HL-60 (cell line): ENCODE data around the gene RCC1.

Source experiments
- DNase-seq, 2 experiments: peaks; one replicate each; pipeline ENCODE4 v3.0.0-alpha.2; 2010 to 2020; ENCODE audit warnings: low read depth in 1 of 2, low spot score in 1 of 2
- H3K27ac ChIP-seq: fragments of 250-450 bp; sonication (Bioruptor Pico); replicated peaks from 2 replicates; pipeline ENCODE4 v1.5.1; 2020; ENCODE audit warnings: mild to moderate bottlenecking, moderate library complexity
- H3K27me3 ChIP-seq: fragments of 250-450 bp; sonication (Bioruptor Pico); 2 replicates; pipeline ENCODE4 v1.5.1; 2021; ENCODE audit warnings: mild to moderate bottlenecking, moderate library complexity; ENCODE audit not compliant: insufficient read depth, poor library complexity, severe bottlenecking
- H3K4me3 ChIP-seq: replicated peaks from 2 replicates; pipeline ENCODE4 v1.5.1; 2011; ENCODE audit warnings: mild to moderate bottlenecking, control low read depth, low read length; ENCODE audit not compliant: insufficient read depth
- GABPA ChIP-seq: IDR thresholded peaks from 2 replicates; pipeline ENCODE4 v1.6.1; 2012; ENCODE audit warnings: low read depth
- POLR2AphosphoS5 ChIP-seq: IDR thresholded peaks from 2 replicates; pipeline ENCODE4 v1.6.1; 2012; ENCODE audit warnings: low read depth
- SPI1 ChIP-seq: IDR thresholded peaks from 2 replicates; pipeline ENCODE4 v1.6.1; 2012; ENCODE audit warnings: low read depth, mild to moderate bottlenecking, borderline replicate concordance
- TF ChIP-seq, protein P1 (sequence below): IDR thresholded peaks from 2 replicates; pipeline ENCODE4 v1.6.1; 2012; ENCODE audit warnings: low read depth; ENCODE audit not compliant: insufficient replicate concordance
- TF ChIP-seq, protein P2 (sequence below): IDR thresholded peaks from one replicate; pipeline ENCODE4 v1.5.1; 2011; ENCODE audit warnings: low read length, control low read depth, inconsistent platforms; ENCODE audit not compliant: insufficient read depth

The RCC1 gene

DNA sequence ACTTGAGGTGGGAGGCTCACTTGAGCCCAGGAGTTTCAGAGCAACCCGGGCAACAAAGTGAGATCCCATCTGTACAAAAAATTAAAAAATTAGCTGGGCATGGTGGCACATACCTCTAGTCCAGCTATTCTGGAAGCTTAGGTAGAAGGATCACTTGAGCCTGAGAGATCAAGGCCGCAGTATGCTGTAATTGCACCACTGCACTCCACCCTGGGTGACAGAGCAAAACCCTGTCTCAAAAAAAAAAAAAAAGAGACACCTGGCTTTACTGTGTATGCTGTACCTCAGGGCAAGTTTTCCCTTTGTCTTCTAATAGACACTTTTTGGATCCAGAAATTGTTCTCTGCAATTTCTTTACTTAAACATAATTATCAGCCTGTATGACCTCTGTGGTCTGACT, 23.1 kb upstream of the RCC1 start:
- no peak for DNase-seq
- no peaks in the 10 kb centered on the region for H3K27me3 ChIP-seq
- H3K27ac ChIP-seq, result no peak overlapping the region
- H3K4me3 ChIP-seq, result no peak overlapping the region
- TF ChIP-seq, protein P1, sequence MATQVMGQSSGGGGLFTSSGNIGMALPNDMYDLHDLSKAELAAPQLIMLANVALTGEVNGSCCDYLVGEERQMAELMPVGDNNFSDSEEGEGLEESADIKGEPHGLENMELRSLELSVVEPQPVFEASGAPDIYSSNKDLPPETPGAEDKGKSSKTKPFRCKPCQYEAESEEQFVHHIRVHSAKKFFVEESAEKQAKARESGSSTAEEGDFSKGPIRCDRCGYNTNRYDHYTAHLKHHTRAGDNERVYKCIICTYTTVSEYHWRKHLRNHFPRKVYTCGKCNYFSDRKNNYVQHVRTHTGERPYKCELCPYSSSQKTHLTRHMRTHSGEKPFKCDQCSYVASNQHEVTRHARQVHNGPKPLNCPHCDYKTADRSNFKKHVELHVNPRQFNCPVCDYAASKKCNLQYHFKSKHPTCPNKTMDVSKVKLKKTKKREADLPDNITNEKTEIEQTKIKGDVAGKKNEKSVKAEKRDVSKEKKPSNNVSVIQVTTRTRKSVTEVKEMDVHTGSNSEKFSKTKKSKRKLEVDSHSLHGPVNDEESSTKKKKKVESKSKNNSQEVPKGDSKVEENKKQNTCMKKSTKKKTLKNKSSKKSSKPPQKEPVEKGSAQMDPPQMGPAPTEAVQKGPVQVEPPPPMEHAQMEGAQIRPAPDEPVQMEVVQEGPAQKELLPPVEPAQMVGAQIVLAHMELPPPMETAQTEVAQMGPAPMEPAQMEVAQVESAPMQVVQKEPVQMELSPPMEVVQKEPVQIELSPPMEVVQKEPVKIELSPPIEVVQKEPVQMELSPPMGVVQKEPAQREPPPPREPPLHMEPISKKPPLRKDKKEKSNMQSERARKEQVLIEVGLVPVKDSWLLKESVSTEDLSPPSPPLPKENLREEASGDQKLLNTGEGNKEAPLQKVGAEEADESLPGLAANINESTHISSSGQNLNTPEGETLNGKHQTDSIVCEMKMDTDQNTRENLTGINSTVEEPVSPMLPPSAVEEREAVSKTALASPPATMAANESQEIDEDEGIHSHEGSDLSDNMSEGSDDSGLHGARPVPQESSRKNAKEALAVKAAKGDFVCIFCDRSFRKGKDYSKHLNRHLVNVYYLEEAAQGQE, result no peak
- TF ChIP-seq GABPA, result no peak
- TF ChIP-seq, protein P2, sequence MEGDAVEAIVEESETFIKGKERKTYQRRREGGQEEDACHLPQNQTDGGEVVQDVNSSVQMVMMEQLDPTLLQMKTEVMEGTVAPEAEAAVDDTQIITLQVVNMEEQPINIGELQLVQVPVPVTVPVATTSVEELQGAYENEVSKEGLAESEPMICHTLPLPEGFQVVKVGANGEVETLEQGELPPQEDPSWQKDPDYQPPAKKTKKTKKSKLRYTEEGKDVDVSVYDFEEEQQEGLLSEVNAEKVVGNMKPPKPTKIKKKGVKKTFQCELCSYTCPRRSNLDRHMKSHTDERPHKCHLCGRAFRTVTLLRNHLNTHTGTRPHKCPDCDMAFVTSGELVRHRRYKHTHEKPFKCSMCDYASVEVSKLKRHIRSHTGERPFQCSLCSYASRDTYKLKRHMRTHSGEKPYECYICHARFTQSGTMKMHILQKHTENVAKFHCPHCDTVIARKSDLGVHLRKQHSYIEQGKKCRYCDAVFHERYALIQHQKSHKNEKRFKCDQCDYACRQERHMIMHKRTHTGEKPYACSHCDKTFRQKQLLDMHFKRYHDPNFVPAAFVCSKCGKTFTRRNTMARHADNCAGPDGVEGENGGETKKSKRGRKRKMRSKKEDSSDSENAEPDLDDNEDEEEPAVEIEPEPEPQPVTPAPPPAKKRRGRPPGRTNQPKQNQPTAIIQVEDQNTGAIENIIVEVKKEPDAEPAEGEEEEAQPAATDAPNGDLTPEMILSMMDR, result no peak
- TF ChIP-seq SPI1, result no peak
- TF ChIP-seq POLR2AphosphoS5, result no peak

DNA sequence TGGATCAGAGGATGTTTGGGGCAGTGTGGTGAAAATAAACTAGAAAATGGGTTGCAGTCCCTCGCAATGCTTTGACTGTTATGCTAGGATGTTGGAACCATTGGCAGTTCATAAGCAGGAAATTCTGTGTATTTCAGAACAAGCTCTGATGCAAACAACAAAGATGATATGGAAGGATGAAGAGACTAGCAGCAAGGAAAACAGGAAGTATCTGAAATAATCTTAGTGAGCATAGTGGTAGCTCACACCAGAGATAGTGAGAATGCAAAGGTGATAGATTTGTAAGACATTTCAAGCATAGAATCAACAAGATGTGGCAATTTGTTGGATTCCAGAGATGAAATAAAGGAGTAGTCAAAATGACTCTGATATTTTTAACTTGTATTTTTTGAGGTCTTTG, 11.1 kb upstream of the RCC1 start:
- Histone ChIP-seq H3K27me3 (no peaks in the 10 kb centered on the region), H3K27ac (no peak overlapping the region), H3K4me3 (no peak overlapping the region)
- TF ChIP-seq GABPA, result no peak
- TF ChIP-seq SPI1, result no peak
- TF ChIP-seq, protein P2, result no peak
- TF ChIP-seq, protein P1, result no peak
- TF ChIP-seq POLR2AphosphoS5, result no peak
- DNase-seq, result peak in 1 of 2 experiments; percentile 10

DNA sequence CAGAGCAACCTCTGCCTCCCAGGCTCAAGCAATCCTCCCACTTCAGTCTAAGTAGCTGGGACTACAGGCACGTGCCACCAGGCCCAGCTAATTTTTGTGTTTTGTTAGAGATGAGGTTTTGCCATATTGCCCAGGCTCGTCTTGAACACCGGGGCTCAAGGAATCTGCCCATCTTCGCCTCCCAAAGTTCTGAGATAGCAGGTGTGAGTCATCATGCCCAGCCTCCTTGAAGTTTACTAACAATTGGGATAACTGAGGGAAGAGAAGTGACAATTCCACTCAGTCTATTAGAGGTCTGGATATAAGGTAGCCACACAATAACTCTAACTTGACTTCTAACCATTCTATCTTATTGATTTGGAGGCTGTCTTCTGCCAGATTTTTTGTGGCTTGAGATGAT, 6.3 kb upstream of the RCC1 start:
- no peak overlapping the region for H3K4me3 ChIP-seq
- TF ChIP-seq, protein P1, result no peak
- TF ChIP-seq POLR2AphosphoS5 (no peak), GABPA (no peak), SPI1 (no peak)
- TF ChIP-seq, protein P2, result no peak
- H3K27me3 ChIP-seq, result no peaks in the 10 kb centered on the region
- no peak overlapping the region for H3K27ac ChIP-seq
- DNase-seq, result no peak
